Adipocyte (in vitro differentiated cells): ENCODE measurements around the gene SHCBP1L.

Experiments used
- DNase-seq: peaks from one replicate; pipeline ENCODE4 v3.0.0-alpha.2; 2015; ENCODE audit warnings: low read depth
- H3K27me3 ChIP-seq: replicated peaks from 2 replicates; pipeline ENCODE4 v1.7.0; 2013; ENCODE audit warnings: mild to moderate bottlenecking, low read length, moderate library complexity; ENCODE audit not compliant: control insufficient read depth, insufficient read depth
- H3K36me3 ChIP-seq: 2 replicates; pipeline ENCODE4 v1.7.0; 2013; ENCODE audit warnings: low read length, mild to moderate bottlenecking, moderate library complexity; ENCODE audit not compliant: control insufficient read depth, insufficient read depth, severe bottlenecking
- H3K4me1 ChIP-seq: 2 replicates; pipeline ENCODE4 v1.7.0; 2013; ENCODE audit warnings: mild to moderate bottlenecking, low read length, moderate library complexity; ENCODE audit not compliant: control insufficient read depth, insufficient read depth
- H3K4me3 ChIP-seq: 2 replicates; pipeline ENCODE4 v1.7.0; 2013; ENCODE audit warnings: mild to moderate bottlenecking, low read length, moderate library complexity
- H3K9ac ChIP-seq: 2 replicates; pipeline ENCODE4 v1.7.0; 2013; ENCODE audit warnings: mild to moderate bottlenecking, low read length, moderate library complexity
- H3K9me3 ChIP-seq: 2 replicates; pipeline ENCODE4 v1.7.0; 2013; ENCODE audit warnings: mild to moderate bottlenecking, low read length, moderate library complexity; ENCODE audit not compliant: control insufficient read depth

Gene SHCBP1L

GRCh38 chr1:182952677-182953444 is at the start of gene SHCBP1L:
Gene SHCBP1L (minus strand): TSS chr1:182953166. CDS start chr1:182953133, 33 bp downstream.
- Histone ChIP-seq H3K9ac (peak within 1 kb of the TSS; percentile 41), H3K27me3 (no peaks in the 10 kb centered on the region)

GRCh38 chr1:183002267-183002666 is 49.3 kb upstream of the SHCBP1L start:
- H3K36me3 ChIP-seq = no peaks in the 10 kb centered on the region
- H3K9ac ChIP-seq = peak overlapping the region; percentile 74
- DNase-seq = no peak
- H3K9me3 ChIP-seq = no peaks in the 10 kb centered on the region
- H3K27me3 ChIP-seq = no peaks in the 10 kb centered on the region
- H3K4me3 ChIP-seq = peak overlapping the region; percentile 75
- peaks cover 37% of the 10 kb centered on the region for H3K4me1 ChIP-seq

More at GRCh38 chr1:182952677-182953444, at the start of gene SHCBP1L:
- no peak for DNase-seq
- H3K9me3 ChIP-seq = no peaks in the 10 kb centered on the region
- H3K4me3 ChIP-seq = peak within 1 kb of the TSS; percentile 74
- H3K36me3 ChIP-seq = no peaks in the 10 kb centered on the region
- H3K4me1 ChIP-seq = peaks cover 14% of the 10 kb centered on the region

DNA sequence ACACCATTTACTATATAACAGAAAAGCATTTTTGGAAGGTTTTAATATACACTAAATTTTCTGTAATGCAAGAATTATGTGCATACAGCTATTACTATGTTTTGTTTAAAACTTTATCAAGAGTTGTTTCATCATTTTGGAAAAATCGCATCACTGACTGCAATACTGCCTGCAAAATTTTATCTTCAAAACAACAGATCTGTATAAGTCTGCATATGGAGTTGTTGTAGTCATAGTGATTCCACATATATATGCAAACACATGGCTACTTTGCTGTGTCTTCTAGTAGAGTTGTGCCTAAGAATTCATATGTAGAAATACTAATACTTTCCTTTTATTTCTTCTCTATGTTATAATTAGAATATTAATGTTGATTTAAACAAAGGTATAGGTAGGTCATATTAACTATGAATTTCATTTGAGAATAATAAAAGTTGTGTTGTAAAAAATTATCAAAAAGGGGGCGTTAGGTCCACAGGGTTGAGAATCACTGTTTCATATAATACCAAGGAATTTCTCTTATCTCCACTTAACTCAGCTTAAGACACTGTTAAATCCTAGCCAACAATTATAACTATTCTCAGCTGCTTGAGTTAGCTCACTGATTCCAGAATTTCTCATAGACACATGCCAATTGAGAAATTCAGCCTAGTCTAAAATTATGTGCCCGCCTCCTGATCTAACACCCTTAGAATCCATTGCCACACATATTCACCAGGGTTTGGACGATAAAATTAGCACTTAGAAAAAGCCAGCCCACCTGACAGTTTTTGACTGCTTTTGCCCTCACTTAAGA is 47.4 kb upstream of the SHCBP1L start:
- no peaks in the 10 kb centered on the region for H3K9me3 ChIP-seq
- no peaks in the 10 kb centered on the region for H3K27me3 ChIP-seq
- H3K4me1 ChIP-seq = peaks cover 37% of the 10 kb centered on the region
- H3K36me3 ChIP-seq = no peaks in the 10 kb centered on the region
- no peak overlapping the region for H3K4me3 ChIP-seq
- H3K9ac ChIP-seq = no peak overlapping the region
- no peak for DNase-seq

- Histone ChIP-seq H3K9ac (no peak overlapping the region), H3K4me1 (peaks cover 32% of the 10 kb centered on the region), H3K27me3 (no peaks in the 10 kb centered on the region), H3K9me3 (no peaks in the 10 kb centered on the region), H3K36me3 (no peaks in the 10 kb centered on the region), H3K4me3 (no peak overlapping the region)
- DNase-seq = no peak
Observed at GRCh38 chr1:182998482-182998881, 45.5 kb upstream of the SHCBP1L start.

GRCh38 chr1:182996816-182997215 is 43.9 kb upstream of the SHCBP1L start:
- DNase-seq = no peak
- Histone ChIP-seq H3K9ac (no peak overlapping the region), H3K27me3 (no peaks in the 10 kb centered on the region), H3K4me3 (no peak overlapping the region), H3K4me1 (peaks cover 18% of the 10 kb centered on the region), H3K9me3 (no peaks in the 10 kb centered on the region), H3K36me3 (no peaks in the 10 kb centered on the region)

DNA sequence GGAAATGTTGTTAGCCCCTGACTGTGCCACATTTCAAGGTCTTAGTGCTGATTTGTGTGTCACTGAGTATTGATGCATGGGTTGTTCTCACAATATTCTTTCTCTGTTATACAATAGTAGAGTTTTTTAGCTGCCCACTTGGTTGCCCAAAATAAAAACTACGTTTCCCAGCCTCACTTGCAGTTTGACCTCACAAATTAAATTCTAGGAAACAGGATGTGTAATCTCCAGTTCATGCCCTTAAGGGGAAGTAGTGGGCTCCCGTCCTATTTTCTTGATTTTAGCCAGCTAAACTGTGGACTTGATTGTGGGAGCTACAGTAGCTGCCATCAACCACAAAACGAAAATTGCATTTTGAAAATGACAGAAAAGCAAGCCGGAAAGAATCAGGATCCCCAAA is 42.9 kb upstream of the SHCBP1L start:
- Histone ChIP-seq H3K9me3 (no peaks in the 10 kb centered on the region), H3K36me3 (no peaks in the 10 kb centered on the region)
- DNase-seq = no peak

DNA sequence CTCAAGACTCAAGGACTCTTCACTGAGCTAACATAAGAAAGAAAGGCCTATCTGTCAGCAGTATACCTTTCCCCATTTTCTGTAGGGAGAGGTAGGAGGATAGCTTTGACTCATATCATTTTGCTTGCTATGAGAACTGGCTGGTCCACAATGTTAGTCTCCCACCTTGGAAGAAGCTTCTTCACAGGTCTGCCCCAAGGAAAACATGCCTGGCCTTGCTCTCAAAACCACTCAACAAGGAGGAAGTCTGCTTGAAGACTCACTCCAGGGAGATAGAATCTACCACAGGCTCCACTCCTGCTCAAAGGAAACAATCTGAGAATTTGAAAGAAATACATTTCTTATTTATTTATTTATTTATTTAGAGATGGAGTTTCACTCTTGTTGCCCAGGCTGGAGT is 40.8 kb upstream of the SHCBP1L start:
- Histone ChIP-seq H3K36me3 (no peaks in the 10 kb centered on the region), H3K9me3 (no peaks in the 10 kb centered on the region), H3K4me1 (peaks cover 13% of the 10 kb centered on the region), H3K9ac (no peak overlapping the region), H3K4me3 (no peak overlapping the region), H3K27me3 (no peaks in the 10 kb centered on the region)
- no peak for DNase-seq

More for the DNA sequence above, 42.9 kb upstream of the SHCBP1L start:
- Histone ChIP-seq H3K9ac (no peak overlapping the region), H3K4me3 (no peak overlapping the region), H3K27me3 (no peaks in the 10 kb centered on the region), H3K4me1 (peaks cover 13% of the 10 kb centered on the region)

- peak overlapping the region; percentile 72 for H3K4me3 ChIP-seq
- H3K36me3 ChIP-seq = no peaks in the 10 kb centered on the region
- no peaks in the 10 kb centered on the region for H3K9me3 ChIP-seq
- H3K9ac ChIP-seq = peak overlapping the region; percentile 78
- H3K4me1 ChIP-seq = peaks cover 17% of the 10 kb centered on the region
- DNase-seq = peak; percentile 35
- H3K27me3 ChIP-seq = no peaks in the 10 kb centered on the region
Observed at GRCh38 chr1:182990413-182991144, 37.6 kb upstream of the SHCBP1L start.

DNA sequence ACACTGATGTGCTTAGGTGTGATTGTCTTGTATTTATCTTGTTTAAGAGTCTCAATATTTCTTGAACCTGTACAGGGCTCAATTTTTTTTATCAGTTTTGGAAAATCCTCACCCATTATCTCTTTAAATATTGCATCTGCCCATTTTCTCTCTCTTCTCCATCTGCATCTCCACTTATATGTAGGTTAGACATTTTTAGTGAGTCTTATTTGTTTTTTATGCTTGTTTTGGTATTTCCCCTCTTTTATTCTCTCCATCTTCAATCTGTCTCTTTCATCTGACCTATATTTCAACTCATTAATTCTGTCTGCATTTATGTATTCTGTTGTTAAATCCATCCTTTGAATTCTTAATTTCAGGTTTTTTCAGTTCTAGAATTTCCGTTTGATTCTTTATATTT is 32.9 kb upstream of the SHCBP1L start:
- H3K27me3 ChIP-seq = no peaks in the 10 kb centered on the region
- no peaks in the 10 kb centered on the region for H3K9me3 ChIP-seq
- no peak overlapping the region for H3K9ac ChIP-seq
- peaks cover 15% of the 10 kb centered on the region for H3K4me1 ChIP-seq
- no peak for DNase-seq
- no peaks in the 10 kb centered on the region for H3K36me3 ChIP-seq
- no peak overlapping the region for H3K4me3 ChIP-seq

DNA sequence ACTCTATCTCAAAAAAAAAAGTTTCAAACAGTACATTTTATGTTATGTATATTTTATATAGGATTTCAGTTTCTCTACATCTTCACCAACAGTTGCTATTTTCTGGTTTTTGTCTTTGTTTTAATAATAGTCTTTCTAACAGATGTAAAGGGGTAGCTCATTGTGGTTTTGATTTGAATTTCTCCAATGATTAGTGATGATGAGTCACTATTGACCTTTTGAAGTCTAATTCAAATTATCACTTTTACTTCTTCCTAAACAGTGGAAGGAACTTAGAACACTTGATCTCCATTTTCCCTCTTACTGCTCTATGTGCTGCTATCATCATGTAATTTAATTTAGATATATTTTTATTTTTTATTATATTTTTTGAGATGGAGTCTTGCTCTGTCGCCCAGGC is 31.7 kb upstream of the SHCBP1L start:
- Histone ChIP-seq H3K9me3 (no peaks in the 10 kb centered on the region), H3K36me3 (no peaks in the 10 kb centered on the region), H3K4me1 (peaks cover 5% of the 10 kb centered on the region), H3K27me3 (no peaks in the 10 kb centered on the region), H3K4me3 (no peak overlapping the region), H3K9ac (no peak overlapping the region)
- DNase-seq = no peak

- Histone ChIP-seq H3K4me1 (peaks cover 4% of the 10 kb centered on the region), H3K4me3 (no peak overlapping the region), H3K36me3 (no peaks in the 10 kb centered on the region), H3K27me3 (no peaks in the 10 kb centered on the region), H3K9ac (no peak overlapping the region), H3K9me3 (no peaks in the 10 kb centered on the region)
- DNase-seq = no peak
Observed at GRCh38 chr1:182984138-182984537, 31.2 kb upstream of the SHCBP1L start.
